Measurements from ENCODE around the gene IKBKG. TPM values are rescaled to one million over a fixed set of nuclear protein-coding genes. Genes with fewer than 3 reads are reported as not detected.

Gene IKBKG
- total RNA-seq, 1 experiment from 2014 or later = 24.0 TPM

GRCh38 chrX:154548028-154548316 lies 552 bp downstream of the IKBKG start:
- H3K4me1 ChIP-seq (ENCODE audit: control insufficient read depth in 1 of 2, insufficient read depth in 2 of 2, low read length in 2 of 2) = peaks cover 6 to 12% of the 10 kb centered on the region in 2 experiments; a peak in 3 of 4 replicates
- H3K9ac ChIP-seq (ENCODE audit: low read length) = peak overlapping the region; percentile 92
- H3K27ac ChIP-seq (ENCODE audit: low read depth, low read length) = peak overlapping the region; percentile 74
- POLR2A ChIA-PET = interaction anchor here (1.5 kb wide), 1 partner anchor 175 kb away, joined by 5 read pairs; no protein-coding TSS in a partner anchor
- intact Hi-C loops (cut with micrococcal nuclease) = no loop called here
- TF ChIP-seq, protein P1, sequence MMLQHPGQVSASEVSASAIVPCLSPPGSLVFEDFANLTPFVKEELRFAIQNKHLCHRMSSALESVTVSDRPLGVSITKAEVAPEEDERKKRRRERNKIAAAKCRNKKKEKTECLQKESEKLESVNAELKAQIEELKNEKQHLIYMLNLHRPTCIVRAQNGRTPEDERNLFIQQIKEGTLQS (IDR thresholded peaks at IDR 0.05) = no peak
- no peak for TF ChIP-seq REST (IDR thresholded peaks at IDR 0.05; ENCODE audit: low read depth)
- no peak for TF ChIP-seq EZH2phosphoT487 (IDR thresholded peaks at IDR 0.05; ENCODE audit: borderline replicate concordance)
- TF ChIP-seq TCF7L2 (IDR thresholded peaks at IDR 0.05; ENCODE audit: borderline replicate concordance, extremely low read depth, insufficient read depth, insufficient read length) = no peak
- no peak for TF ChIP-seq ZNF274 (IDR thresholded peaks at IDR 0.05; ENCODE audit: low read depth, low read length)
- TF ChIP-seq ZFX (IDR thresholded peaks at IDR 0.05) = no peak
- peak overlapping the region; percentile 83 to 96 for H3K4me3 ChIP-seq (replicated peaks in 1 of 2; ENCODE audit: low read depth in 1 of 2, low read length in 2 of 2)
- no TSS peak for BruUV-seq (replicated peaks)
- CTCF ChIA-PET = no interaction called here
- H4K20me1 ChIP-seq (ENCODE audit: insufficient read depth) = no peaks in the 10 kb centered on the region
- H3K4me2 ChIP-seq (ENCODE audit: low read length) = peak overlapping the region; percentile 90
- no peaks in the 10 kb centered on the region for H3K9me2 ChIP-seq (ENCODE audit: insufficient read depth)
- H3K27me3 ChIP-seq (ENCODE audit: insufficient read depth, low read length) = no peaks in the 10 kb centered on the region
- RAD21 ChIA-PET (ENCODE audit: low non-redundant PET in 1 of 2, low total read pairs in 2 of 2, uncharacterized antibody in 2 of 2, unreplicated experiment in 2 of 2) = no interaction called here
- ATAC-seq (no peak), DNase-seq (ENCODE audit: low read depth, low spot score) (no peak)
- H3K36me3 ChIP-seq (ENCODE audit: control insufficient read depth in 1 of 2, insufficient read depth in 2 of 2, low read length in 2 of 2) = peaks cover 0 to 4% of the 10 kb centered on the region in 2 experiments; a peak in 1 of 4 replicates
- peaks cover 53% of the 10 kb centered on the region for H3K79me2 ChIP-seq (ENCODE audit: insufficient read depth, low read length)
- no peak overlapping the region for H2AFZ ChIP-seq (ENCODE audit: low read depth, low read length, poor library complexity, severe bottlenecking)
- H3K9me3 ChIP-seq (ENCODE audit: control insufficient read depth in 1 of 2, insufficient read depth in 1 of 2, low read depth in 1 of 2, low read length in 2 of 2) = no peaks in the 10 kb centered on the region

Data from HCT116 (cell line).